AG04449 (cell line): Measurements from ENCODE around the gene OR4D2.
"Not testable (repeated sequence)": the region's sequence is repeated elsewhere in the genome, so short reads cannot be mapped to it uniquely, and the experiment has no call there.

Experiments
- CTCF ChIA-PET: fragments of 350-600 bp; formaldehyde crosslinking; extraction: SDS; loops from one replicate; lab custom pipeline; 2021; ENCODE audit warnings: antibody characterized with exemption; lab: Yijun Ruan, JAX
- POLR2A ChIA-PET: fragments of 400-600, 350-600 bp; formaldehyde crosslinking; extraction: SDS; loops from one replicate; lab custom pipeline; 2020; ENCODE audit warnings: antibody characterized with exemption, inconsistent platforms; lab: Yijun Ruan, JAX
- DNase-seq: peaks from one replicate; pipeline ENCODE4 v3.0.0-alpha.2; 2010; ENCODE audit warnings: low read depth, low spot score
- H3K4me3 ChIP-seq: 2 replicates; pipeline ENCODE4 v1.5.1; 2011; ENCODE audit warnings: low read depth, mild to moderate bottlenecking, control low read depth, low read length
- CTCF ChIP-seq: IDR thresholded peaks from one replicate; pipeline ENCODE4 v1.5.1; 2011; ENCODE audit warnings: mild to moderate bottlenecking, moderate library complexity, low read length, control low read depth, inconsistent platforms; ENCODE audit not compliant: insufficient read depth; ENCODE audit errors: missing control alignments

OR4D2 gene

GRCh38 chr17:58136669-58137279 lies 30.0 kb upstream of the OR4D2 start:
- CTCF ChIA-PET = no interaction called here

GRCh38 chr17:58141505-58141904 lies 25.3 kb upstream of the OR4D2 start:
- DNase-seq = no peak
- POLR2A ChIA-PET = no interaction called here
- CTCF ChIA-PET = no interaction called here
- TF ChIP-seq CTCF = no peak
- no peak overlapping the region for H3K4me3 ChIP-seq

More at GRCh38 chr17:58136669-58137279, 30.0 kb upstream of the OR4D2 start:
- no peak for DNase-seq
- POLR2A ChIA-PET = no interaction called here
- peak; percentile 30 for TF ChIP-seq CTCF
- H3K4me3 ChIP-seq = no peak overlapping the region

GRCh38 chr17:58143335-58143734 lies 23.4 kb upstream of the OR4D2 start:
- CTCF ChIA-PET, DNase-seq, POLR2A ChIA-PET, H3K4me3 ChIP-seq: not testable (repeated sequence)

GRCh38 chr17:58144801-58145200 lies 22.0 kb upstream of the OR4D2 start:
- POLR2A ChIA-PET = no interaction called here
- CTCF ChIA-PET = no interaction called here
- no peak for TF ChIP-seq CTCF
- no peak overlapping the region for H3K4me3 ChIP-seq
- DNase-seq = no peak

- POLR2A ChIA-PET = no interaction called here
- CTCF ChIA-PET = no interaction called here
- DNase-seq = no peak
- TF ChIP-seq CTCF = no peak
- H3K4me3 ChIP-seq = no peak within 1 kb of the TSS
Observed at GRCh38 chr17:58147930-58148434, 18.8 kb upstream of the OR4D2 start, which contains the start of gene OR4D1. TSS of gene OR4D1 (plus strand) at chr17:58148384. CDS start at chr17:58155154, 6,770 bp downstream.

- POLR2A ChIA-PET = no interaction called here
- CTCF ChIA-PET = no interaction called here
- no peak for TF ChIP-seq CTCF
- DNase-seq = no peak
- H3K4me3 ChIP-seq = no peak overlapping the region
Observed at GRCh38 chr17:58148609-58149008, 18.2 kb upstream of the OR4D2 start.

GRCh38 chr17:58150394-58150793 lies 16.4 kb upstream of the OR4D2 start:
- H3K4me3 ChIP-seq = no peak overlapping the region
- POLR2A ChIA-PET = no interaction called here
- CTCF ChIA-PET = no interaction called here
- DNase-seq = no peak
- TF ChIP-seq CTCF = no peak
